ENCODE results near the gene THOC6. TPM values are rescaled to one million over a fixed set of nuclear protein-coding genes. Genes with fewer than 3 reads are reported as not detected.

Gene THOC6
- total RNA-seq, 6 experiments from 2014 or later: 7.7 to 15.7 (median 9.7) TPM

DNA sequence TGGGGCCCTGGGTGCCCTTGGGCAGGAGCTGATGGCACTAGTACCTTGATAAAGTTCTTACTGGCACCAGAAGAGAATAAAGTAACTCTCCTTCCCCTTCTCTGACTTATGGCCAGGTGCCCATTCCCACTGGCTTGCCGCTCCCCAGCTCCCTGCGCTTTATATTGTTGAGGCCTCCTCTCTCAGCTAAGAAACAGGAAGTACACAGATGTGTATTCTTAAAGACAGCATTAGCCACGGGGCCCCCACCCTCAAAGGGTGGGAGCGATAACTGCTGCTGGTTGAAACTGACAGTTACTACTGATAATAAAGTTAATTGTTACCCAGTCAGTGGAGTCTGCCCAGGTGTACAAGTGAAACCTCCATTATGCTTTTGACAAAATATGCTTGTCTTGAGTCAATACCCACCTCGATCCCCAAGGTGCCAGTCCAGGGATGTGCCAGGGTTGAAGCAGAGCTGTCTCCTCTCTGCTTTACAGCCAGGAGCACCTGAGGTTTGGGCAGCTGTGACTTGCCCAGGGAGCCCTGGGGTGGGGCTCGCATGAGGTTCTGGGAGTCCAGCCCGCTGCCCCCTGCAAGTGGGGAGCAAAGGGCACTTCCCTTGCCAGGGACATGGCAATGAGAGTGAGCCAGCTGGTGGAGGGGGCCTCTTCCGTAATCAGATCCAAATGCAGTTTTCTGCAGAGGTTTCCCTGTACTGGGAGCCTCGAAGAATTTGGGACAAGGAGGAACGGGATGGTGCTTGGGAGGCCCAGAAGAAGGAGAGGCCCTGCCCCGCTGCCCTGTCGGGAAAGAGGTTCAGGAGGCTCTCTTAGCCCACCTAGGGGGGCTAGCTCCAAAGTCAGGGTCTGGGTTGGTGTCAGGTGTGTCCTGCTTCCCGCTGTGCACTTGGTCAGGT lies 16.5 kb upstream of the THOC6 start:
- H3K4me1 ChIP-seq: peaks cover 0 to 35% (median 18%) of the 10 kb centered on the region in 4 donors
- intact Hi-C loops (cut with DNase I): no loop called here
- H3K9me3 ChIP-seq: no peaks in the 10 kb centered on the region
- H3K27ac ChIP-seq: peak overlapping the region; percentile 76 to 95 (median 83)
- ATAC-seq: peak; percentile 6 to 34 (median 30)
- H3K4me3 ChIP-seq: peak overlapping the region in 2 of 3 donors; percentile 14 to 24
- WGBS (ENCODE audit: insufficient coverage, low coverage, low lambda C conversion rate, missing lambda C conversion rate): 23% methylated on average over 6 of the region's 13 CpGs
- no peaks in the 10 kb centered on the region for H3K27me3 ChIP-seq
- TF ChIP-seq POLR2A (IDR thresholded peaks at IDR 0.05): peak; percentile 60
- TF ChIP-seq, protein P1, sequence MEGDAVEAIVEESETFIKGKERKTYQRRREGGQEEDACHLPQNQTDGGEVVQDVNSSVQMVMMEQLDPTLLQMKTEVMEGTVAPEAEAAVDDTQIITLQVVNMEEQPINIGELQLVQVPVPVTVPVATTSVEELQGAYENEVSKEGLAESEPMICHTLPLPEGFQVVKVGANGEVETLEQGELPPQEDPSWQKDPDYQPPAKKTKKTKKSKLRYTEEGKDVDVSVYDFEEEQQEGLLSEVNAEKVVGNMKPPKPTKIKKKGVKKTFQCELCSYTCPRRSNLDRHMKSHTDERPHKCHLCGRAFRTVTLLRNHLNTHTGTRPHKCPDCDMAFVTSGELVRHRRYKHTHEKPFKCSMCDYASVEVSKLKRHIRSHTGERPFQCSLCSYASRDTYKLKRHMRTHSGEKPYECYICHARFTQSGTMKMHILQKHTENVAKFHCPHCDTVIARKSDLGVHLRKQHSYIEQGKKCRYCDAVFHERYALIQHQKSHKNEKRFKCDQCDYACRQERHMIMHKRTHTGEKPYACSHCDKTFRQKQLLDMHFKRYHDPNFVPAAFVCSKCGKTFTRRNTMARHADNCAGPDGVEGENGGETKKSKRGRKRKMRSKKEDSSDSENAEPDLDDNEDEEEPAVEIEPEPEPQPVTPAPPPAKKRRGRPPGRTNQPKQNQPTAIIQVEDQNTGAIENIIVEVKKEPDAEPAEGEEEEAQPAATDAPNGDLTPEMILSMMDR (IDR thresholded peaks at IDR 0.05): no peak
- H3K36me3 ChIP-seq: no peaks in the 10 kb centered on the region
- DNase-seq: peak; percentile 64 to 84 (median 83)

DNA sequence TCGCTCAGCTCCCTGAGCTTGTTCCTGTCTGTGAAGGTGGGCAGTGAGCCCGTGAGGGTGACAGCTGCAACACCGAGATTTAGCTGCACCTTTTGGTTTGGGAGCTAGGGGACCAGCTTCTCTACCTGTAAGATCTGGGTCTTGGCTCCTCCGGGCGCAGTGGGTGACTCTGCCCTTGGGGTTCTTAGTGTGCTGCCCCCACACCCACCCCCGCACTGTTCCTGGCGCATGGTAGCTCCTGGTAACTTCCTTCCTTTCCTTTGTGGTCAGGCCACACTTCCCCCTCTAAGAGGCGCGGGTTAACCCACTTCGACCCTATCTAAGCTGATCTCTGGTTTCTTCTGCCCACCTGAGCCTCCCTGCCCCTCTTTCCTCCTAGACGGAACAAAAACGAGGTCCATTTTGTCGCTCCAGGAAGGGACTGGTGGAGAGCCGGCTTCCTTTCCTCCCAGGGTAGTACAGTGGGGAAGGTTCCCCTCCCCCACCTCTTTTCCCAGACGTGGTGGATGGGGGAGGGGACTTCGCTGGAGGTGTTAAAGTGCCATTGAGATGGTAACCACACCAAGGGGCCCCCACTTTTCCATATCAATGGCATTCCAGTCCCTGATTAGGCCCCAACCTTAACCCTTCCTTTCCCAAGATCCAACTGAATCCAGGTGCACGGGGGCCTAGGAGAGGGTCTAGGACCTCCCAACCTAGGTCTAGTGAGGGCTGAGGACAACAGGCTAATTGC lies 15.7 kb upstream of the THOC6 start:
- intact Hi-C loops (cut with DNase I): no loop called here
- TF ChIP-seq, protein P1 (IDR thresholded peaks at IDR 0.05): no peak
- no peak for TF ChIP-seq POLR2A (IDR thresholded peaks at IDR 0.05)
- Histone ChIP-seq H3K4me3 (peak overlapping the region in 2 of 3 donors; percentile 14 to 24), H3K36me3 (no peaks in the 10 kb centered on the region), H3K9me3 (no peaks in the 10 kb centered on the region), H3K27me3 (no peaks in the 10 kb centered on the region), H3K4me1 (peaks cover 0 to 37% (median 18%) of the 10 kb centered on the region in 4 donors), H3K27ac (peak overlapping the region; percentile 76 to 95 (median 83))
- ATAC-seq (no peak), DNase-seq (peak in 2 of 3 donors; percentile 45 to 66)
- 30% methylated on average over 10 of the region's 17 CpGs for WGBS (ENCODE audit: insufficient coverage, low coverage, low lambda C conversion rate, missing lambda C conversion rate)

DNA sequence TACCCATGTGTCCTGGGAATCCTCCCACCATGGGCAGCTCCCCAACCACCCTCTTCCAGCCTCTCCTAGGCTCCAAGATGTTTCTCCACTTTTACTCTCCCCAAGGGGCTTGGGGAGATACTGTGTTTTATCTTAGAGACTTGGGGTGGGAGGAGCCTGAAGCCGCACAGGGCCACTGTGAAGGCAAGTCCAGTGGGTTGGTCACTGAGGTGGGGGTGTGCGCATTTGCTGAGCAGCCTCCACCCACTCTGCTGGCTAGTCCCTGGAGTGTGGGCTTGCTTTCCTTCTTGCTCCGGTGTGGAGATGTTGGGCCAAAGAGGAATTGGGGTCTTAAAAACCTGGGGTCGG lies 15.2 kb upstream of the THOC6 start:
- no peak for ATAC-seq
- Histone ChIP-seq H3K4me3 (no peak overlapping the region), H3K36me3 (no peaks in the 10 kb centered on the region), H3K27ac (peak overlapping the region in 2 of 3 donors; percentile 76 to 83), H3K27me3 (no peaks in the 10 kb centered on the region), H3K4me1 (peaks cover 0 to 40% (median 18%) of the 10 kb centered on the region in 4 donors), H3K9me3 (no peaks in the 10 kb centered on the region)
- intact Hi-C loops (cut with DNase I): no loop called here
- TF ChIP-seq POLR2A (IDR thresholded peaks at IDR 0.05): no peak
- TF ChIP-seq, protein P1 (IDR thresholded peaks at IDR 0.05): no peak
- no peak for DNase-seq
- 71% methylated on average over 4 of the region's 4 CpGs for WGBS (ENCODE audit: insufficient coverage, low coverage, low lambda C conversion rate, missing lambda C conversion rate)

DNA sequence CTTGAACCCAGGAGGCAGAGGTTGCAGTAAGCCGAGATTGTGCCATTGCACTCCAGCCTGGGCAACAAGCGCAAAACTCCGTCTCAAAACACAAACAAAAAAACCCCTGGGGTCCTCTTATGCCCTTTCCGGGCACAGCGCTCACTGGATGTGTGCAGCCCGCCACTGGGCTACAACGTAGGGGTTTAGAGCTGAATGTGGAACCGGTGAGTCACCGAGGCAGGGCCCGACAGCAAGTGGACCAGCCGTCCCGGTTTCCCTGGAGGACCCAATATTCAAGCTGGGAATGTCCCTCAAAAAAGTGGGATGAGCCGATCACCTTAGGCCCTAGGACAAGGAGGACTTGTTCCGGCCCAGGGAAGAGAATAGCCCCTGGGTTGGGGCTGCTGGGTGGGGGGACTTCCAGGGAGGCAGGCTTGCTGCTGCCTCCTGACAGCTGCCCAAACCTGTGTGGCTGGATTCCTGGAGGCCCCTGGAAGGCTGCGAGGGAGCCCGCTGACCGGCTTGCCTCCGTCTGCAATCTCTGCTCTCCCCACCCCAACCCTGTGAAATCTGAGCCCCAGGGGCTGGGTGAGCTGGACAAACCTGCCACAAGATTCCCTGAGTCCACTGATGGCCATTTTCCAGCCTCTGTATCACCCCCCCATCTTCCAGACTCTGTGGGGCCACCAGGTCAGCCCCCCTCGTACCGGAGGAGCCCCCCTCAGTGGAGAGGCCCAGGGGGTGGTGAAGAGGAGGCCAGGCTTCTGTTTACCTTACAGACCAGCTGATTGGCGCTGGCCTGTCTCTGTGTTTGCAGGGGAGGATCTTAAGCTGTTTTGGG lies 14.1 kb upstream of the THOC6 start:
- TF ChIP-seq, protein P1 (IDR thresholded peaks at IDR 0.05): no peak
- TF ChIP-seq POLR2A (IDR thresholded peaks at IDR 0.05): no peak
- Histone ChIP-seq H3K27me3 (no peaks in the 10 kb centered on the region), H3K4me1 (peaks cover 0 to 40% (median 18%) of the 10 kb centered on the region in 4 donors)

More for the DNA sequence above, 14.1 kb upstream of the THOC6 start:
- Histone ChIP-seq H3K4me3 (no peak overlapping the region), H3K27ac (no peak overlapping the region), H3K36me3 (no peaks in the 10 kb centered on the region), H3K9me3 (no peaks in the 10 kb centered on the region)
- intact Hi-C loops (cut with DNase I): no loop called here
- ATAC-seq: no peak
- 68% methylated on average over 6 of the region's 21 CpGs for WGBS (ENCODE audit: insufficient coverage, low coverage, low lambda C conversion rate, missing lambda C conversion rate)
- no peak for DNase-seq
